Osteoblast (primary cell): ENCODE results near the gene CIITA. TPM values are rescaled to one million over a fixed set of nuclear protein-coding genes. Genes with fewer than 3 reads are reported as not detected.

Experiments used
- DNase-seq: peaks from one replicate; pipeline ENCODE4 v3.0.0; 2011; ENCODE audit warnings: low spot score, mixed read lengths; ENCODE audit not compliant: insufficient read length; ENCODE audit errors: missing footprints
- H2AFZ ChIP-seq: 2 replicates; pipeline ENCODE4 v1.6.0; 2011; ENCODE audit warnings: mild to moderate bottlenecking, low read length
- H3K27ac ChIP-seq: 2 replicates; pipeline ENCODE4 v1.5.1; 2011; ENCODE audit warnings: mild to moderate bottlenecking, low read depth, low read length, moderate library complexity
- H3K27me3 ChIP-seq: 2 replicates; pipeline ENCODE4 v1.6.0; 2012; ENCODE audit warnings: mild to moderate bottlenecking, control low read depth, inconsistent platforms, low read length, moderate library complexity; ENCODE audit not compliant: insufficient read depth
- H3K36me3 ChIP-seq: 2 replicates; pipeline ENCODE4 v1.5.1; 2011; ENCODE audit warnings: mild to moderate bottlenecking, low read length, control low read depth, moderate library complexity; ENCODE audit not compliant: insufficient read depth
- H3K4me1 ChIP-seq: 2 replicates; pipeline ENCODE4 v1.5.1; 2011; ENCODE audit warnings: mild to moderate bottlenecking, low read length, control low read depth, moderate library complexity; ENCODE audit not compliant: insufficient read depth
- H3K4me2 ChIP-seq: 2 replicates; pipeline ENCODE4 v1.6.0; 2011; ENCODE audit warnings: mild to moderate bottlenecking, low read length; ENCODE audit not compliant: insufficient read depth
- H3K4me3 ChIP-seq: fragments of 200-600 bp; sonication (generic); 3 replicates; pipeline ENCODE4 v1.5.1; 2012; ENCODE audit warnings: mild to moderate bottlenecking, low read length, inconsistent platforms; ENCODE audit not compliant: insufficient read depth
- H3K79me2 ChIP-seq: 2 replicates; pipeline ENCODE4 v1.6.0; 2012; ENCODE audit warnings: mild to moderate bottlenecking, low read length, control low read depth, inconsistent platforms; ENCODE audit not compliant: insufficient read depth
- H3K9me3 ChIP-seq: 2 replicates; pipeline ENCODE4 v1.5.1; 2011; ENCODE audit warnings: low read depth, low read length, control low read depth
- H4K20me1 ChIP-seq: 2 replicates; pipeline ENCODE4 v1.6.0; 2012; ENCODE audit warnings: mild to moderate bottlenecking, low read length, control low read depth; ENCODE audit not compliant: insufficient read depth
- CTCF ChIP-seq: IDR thresholded peaks from 2 replicates; pipeline ENCODE4 v1.5.1; 2011; ENCODE audit warnings: mild to moderate bottlenecking, low read depth, low read length, moderate library complexity; ENCODE audit errors: extremely low read depth
- total RNA-seq: library from RNA; depleted of rRNA; stranded (reverse); fragments of >200 nt; gene quantifications from 2 replicates; pipeline ENCODE4 v1.2.3, GENCODE V29; 2012

CIITA gene
- total RNA-seq, 1 donor: 2.5 TPM

GRCh38 chr16:10835281-10835931 lies 41.6 kb upstream of the CIITA start:
- Histone ChIP-seq H3K9me3 (no peaks in the 10 kb centered on the region), H3K27me3 (peaks cover 35% of the 10 kb centered on the region), H3K4me2 (no peak overlapping the region), H3K4me3 (no peak overlapping the region), H3K4me1 (no peaks in the 10 kb centered on the region), H4K20me1 (no peaks in the 10 kb centered on the region), H3K27ac (no peak overlapping the region), H3K79me2 (no peaks in the 10 kb centered on the region), H3K36me3 (no peaks in the 10 kb centered on the region), H2AFZ (no peak overlapping the region)
- TF ChIP-seq CTCF: no peak
- DNase-seq: no peak

DNA sequence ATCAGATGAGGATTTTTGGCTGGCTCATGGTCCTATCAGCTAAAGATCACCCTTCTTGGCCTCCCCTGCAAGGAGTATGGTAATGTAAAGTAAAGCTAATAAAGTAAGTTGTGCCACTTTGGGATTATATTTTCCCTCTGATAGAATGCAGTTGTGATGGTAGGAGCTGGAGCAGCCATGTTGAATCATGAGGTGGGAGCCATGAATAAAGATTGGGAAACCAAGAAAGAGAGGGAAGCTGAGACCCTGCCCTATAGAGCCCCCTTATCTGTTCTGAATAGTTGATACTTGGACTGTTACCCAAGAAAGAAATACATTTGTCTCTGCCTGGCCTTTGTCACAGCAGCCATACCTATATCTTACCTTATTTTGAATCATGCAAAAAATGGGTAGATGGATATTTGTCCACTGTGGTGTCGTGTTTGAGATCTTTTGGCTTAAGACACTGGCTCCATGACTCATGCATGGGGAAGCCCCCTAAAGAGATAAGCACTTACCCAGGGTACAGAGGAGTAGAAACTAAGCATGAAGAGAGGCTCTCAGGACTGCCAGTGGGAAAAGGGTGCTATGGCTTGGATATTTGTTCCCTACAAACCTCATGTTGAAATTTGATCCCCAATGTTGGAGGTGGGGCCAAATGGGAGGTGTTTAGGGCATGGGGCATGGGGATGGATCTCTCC lies 40.7 kb upstream of the CIITA start:
- Histone ChIP-seq H3K4me1 (no peaks in the 10 kb centered on the region), H3K36me3 (no peaks in the 10 kb centered on the region), H3K4me3 (no peak overlapping the region), H3K79me2 (no peaks in the 10 kb centered on the region), H3K4me2 (no peak overlapping the region), H3K27me3 (peaks cover 41% of the 10 kb centered on the region), H2AFZ (no peak overlapping the region), H3K27ac (no peak overlapping the region), H4K20me1 (no peaks in the 10 kb centered on the region), H3K9me3 (no peaks in the 10 kb centered on the region)
- TF ChIP-seq CTCF: no peak
- DNase-seq: no peak

DNA sequence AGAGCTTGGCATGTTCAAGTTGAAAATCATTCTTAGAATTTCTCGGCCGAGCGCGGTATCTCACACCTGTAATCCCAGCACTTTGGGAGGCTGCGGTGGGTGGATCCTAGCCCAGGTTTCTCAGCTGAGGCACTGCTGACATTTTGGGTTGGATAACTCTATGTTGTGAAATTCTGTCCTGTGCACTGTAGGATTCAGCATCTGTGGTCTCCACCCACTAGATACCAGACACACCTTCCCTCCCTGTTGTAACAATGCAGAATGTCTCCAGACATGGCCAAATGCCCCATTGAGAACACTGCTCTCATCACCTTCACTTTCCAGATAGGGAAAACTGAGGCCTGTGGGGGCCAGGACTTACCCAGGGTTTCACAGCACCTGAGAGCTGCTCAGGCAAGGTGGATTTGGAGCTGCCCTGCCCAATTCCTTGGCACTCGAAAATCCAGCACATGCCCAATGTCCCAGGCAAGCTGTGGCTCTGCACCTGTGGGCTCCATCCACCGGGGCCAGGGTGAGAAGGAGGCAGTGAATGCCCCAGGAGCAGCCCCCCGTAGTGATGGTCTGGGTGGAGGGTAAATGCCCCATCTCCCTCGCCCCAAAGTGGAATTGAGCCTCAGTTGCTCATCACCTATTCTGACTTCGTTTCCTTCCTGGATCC lies 38.3 kb upstream of the CIITA start:
- peaks cover 50% of the 10 kb centered on the region for H3K27me3 ChIP-seq
- no peaks in the 10 kb centered on the region for H3K9me3 ChIP-seq
- no peak overlapping the region for H3K27ac ChIP-seq
- H2AFZ ChIP-seq: no peak overlapping the region
- no peak overlapping the region for H3K4me2 ChIP-seq
- H3K36me3 ChIP-seq: no peaks in the 10 kb centered on the region
- DNase-seq: no peak
- no peaks in the 10 kb centered on the region for H3K4me1 ChIP-seq
- TF ChIP-seq CTCF: no peak
- H3K4me3 ChIP-seq: no peak overlapping the region
- no peaks in the 10 kb centered on the region for H3K79me2 ChIP-seq
- H4K20me1 ChIP-seq: no peaks in the 10 kb centered on the region

DNA sequence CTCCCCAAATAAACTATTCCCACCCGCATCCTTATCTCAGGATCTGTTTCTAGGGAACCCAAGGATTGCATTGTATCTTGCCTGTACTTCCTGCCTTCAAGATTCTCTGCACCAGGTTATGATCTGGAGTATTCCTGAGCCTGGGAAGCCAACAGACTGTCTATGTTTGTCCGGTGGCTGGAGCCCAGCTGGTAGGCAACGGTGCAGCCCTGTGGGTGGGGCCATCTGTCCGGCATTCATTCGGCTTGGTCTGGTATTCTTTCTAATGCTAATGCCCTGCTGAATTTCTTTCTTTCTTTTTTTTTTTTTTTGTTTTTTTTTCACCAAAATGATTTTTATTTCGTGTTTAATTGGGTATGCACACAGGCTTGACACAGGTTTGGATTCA lies 37.7 kb upstream of the CIITA start:
- Histone ChIP-seq H4K20me1 (no peaks in the 10 kb centered on the region), H3K9me3 (no peaks in the 10 kb centered on the region), H3K79me2 (no peaks in the 10 kb centered on the region), H2AFZ (no peak overlapping the region), H3K36me3 (no peaks in the 10 kb centered on the region), H3K4me3 (no peak overlapping the region), H3K4me1 (no peaks in the 10 kb centered on the region), H3K27ac (no peak overlapping the region), H3K27me3 (peaks cover 50% of the 10 kb centered on the region), H3K4me2 (no peak overlapping the region)
- TF ChIP-seq CTCF: no peak
- no peak for DNase-seq
